ENCODE data around the gene AKAP3.

AKAP3 gene

DNA sequence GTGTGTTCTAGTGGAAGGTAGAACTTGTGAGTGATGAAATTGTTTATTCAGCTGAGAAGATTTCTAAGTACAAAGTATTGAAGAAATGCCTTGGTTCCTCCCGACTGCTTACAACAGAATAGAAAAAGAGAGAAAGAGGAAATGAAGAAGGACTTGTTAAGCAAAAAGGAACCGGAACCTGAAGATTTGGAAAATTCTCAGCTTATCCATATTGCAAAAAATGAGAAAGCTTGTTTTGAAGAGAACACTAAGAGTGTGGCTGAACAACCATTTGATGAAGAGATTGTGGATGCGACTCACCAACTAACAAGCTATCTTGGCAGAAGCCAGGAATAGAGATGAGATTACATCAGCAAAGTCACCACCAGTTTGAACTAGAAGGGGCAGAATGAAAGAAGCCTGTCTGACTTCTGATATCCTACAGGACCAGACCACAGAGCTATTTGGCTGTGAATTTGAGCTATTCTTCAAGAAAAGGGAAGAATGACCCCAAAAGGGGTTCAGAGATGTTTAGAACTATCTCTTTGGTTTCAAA, 15.2 kb upstream of the AKAP3 start:
- TF ChIP-seq, protein P1, sequence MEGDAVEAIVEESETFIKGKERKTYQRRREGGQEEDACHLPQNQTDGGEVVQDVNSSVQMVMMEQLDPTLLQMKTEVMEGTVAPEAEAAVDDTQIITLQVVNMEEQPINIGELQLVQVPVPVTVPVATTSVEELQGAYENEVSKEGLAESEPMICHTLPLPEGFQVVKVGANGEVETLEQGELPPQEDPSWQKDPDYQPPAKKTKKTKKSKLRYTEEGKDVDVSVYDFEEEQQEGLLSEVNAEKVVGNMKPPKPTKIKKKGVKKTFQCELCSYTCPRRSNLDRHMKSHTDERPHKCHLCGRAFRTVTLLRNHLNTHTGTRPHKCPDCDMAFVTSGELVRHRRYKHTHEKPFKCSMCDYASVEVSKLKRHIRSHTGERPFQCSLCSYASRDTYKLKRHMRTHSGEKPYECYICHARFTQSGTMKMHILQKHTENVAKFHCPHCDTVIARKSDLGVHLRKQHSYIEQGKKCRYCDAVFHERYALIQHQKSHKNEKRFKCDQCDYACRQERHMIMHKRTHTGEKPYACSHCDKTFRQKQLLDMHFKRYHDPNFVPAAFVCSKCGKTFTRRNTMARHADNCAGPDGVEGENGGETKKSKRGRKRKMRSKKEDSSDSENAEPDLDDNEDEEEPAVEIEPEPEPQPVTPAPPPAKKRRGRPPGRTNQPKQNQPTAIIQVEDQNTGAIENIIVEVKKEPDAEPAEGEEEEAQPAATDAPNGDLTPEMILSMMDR (IDR thresholded peaks at IDR 0.05; ENCODE audit: extremely low read depth, insufficient read depth, missing control alignments) = no peak
- no peak for DNase-seq (ENCODE audit: low spot score)
- in situ Hi-C loops (cut with MboI; ENCODE audit: low pct_unique_long_range_greater_than_20kb, low sequenced_read_pairs, unreplicated experiment) = no loop called here

DNA sequence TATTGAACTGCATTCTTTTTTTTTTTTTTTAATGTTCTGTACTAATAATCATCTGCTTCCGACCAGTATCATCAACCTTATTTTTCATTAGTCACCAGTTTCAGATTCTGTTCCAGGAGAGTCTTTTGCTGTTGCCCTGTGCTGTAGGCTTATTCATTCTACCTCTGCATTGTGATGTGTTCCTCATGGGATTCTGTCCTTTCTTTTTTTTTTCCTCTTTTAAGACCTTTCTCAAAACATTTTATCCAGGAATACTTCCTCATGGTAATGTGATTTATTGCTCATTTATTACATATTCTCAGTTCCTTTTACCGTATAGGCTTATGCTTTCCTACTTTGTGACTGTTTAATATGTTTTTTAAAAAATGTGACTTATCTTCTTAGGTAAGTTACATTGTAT, 4.8 kb upstream of the AKAP3 start:
- TF ChIP-seq, protein P1 (IDR thresholded peaks at IDR 0.05; ENCODE audit: extremely low read depth, insufficient read depth, missing control alignments) = no peak
- no peak for DNase-seq (ENCODE audit: low spot score)
- in situ Hi-C loops (cut with MboI; ENCODE audit: low pct_unique_long_range_greater_than_20kb, low sequenced_read_pairs, unreplicated experiment) = no loop called here

DNA sequence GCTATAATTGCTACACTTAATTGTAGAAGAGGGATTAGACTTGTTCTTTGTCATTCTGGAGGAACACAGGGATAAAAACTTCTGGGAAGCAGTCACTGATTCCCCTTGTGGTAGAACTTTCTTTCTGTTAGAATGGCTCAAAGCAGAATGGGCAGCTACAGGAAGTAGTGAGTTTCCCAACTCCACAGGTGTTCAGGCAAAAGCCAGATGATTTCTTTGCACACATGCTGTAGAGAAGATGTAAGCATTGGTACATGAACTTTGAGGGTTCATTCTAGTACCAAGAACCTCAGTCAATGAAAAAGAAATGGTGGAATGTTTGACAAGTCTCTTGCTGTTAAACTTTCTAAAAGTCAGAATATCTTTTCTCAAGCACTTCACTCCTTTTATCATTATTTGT, 4.4 kb upstream of the AKAP3 start:
- no peak for DNase-seq (ENCODE audit: low spot score)

DNA sequence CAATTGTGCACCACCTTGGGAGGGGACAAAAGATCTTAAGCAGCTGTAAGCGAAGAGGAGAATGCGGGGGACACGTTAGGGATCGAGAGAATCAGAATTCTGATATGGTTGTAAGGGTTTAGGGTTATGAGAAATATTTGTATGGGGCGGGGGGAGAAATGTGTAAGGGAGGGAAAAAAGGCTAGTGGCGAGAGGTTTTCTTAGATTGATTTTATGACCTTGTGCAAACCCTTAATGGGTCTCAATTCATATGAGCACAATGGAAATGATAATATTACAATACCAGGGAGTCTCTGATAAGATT, 459 bp upstream of the AKAP3 start:
- no peak for DNase-seq (ENCODE audit: low spot score)
- TF ChIP-seq, protein P1 (IDR thresholded peaks at IDR 0.05; ENCODE audit: extremely low read depth, insufficient read depth, missing control alignments) = no peak
- in situ Hi-C loops (cut with MboI; ENCODE audit: low pct_unique_long_range_greater_than_20kb, low sequenced_read_pairs, unreplicated experiment) = no loop called here

More for the DNA sequence above, 4.4 kb upstream of the AKAP3 start:
- in situ Hi-C loops (cut with MboI; ENCODE audit: low pct_unique_long_range_greater_than_20kb, low sequenced_read_pairs, unreplicated experiment) = no loop called here
- TF ChIP-seq, protein P1 (IDR thresholded peaks at IDR 0.05; ENCODE audit: extremely low read depth, insufficient read depth, missing control alignments) = no peak

DNA sequence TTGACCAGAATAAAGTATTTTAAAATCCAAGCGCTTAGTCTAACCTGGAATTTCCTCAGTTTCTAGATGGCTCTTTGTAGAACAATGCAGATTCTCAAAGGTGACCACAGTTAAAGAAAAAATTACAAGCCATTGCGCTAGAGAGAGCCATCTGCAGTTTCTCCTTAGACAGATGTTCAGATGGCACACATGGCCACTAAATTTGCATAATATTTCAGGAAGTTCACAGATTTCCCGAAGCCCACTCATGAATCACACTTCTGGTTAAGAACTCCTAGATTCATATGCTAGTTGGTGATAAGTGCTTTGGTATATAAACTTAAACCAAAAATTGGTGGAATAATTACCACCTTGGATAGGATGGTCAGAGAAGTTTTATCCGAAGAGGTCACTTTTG, 749 bp downstream of the AKAP3 start:
- TF ChIP-seq, protein P1 (IDR thresholded peaks at IDR 0.05; ENCODE audit: extremely low read depth, insufficient read depth, missing control alignments) = no peak
- no peak for DNase-seq (ENCODE audit: low spot score)
- in situ Hi-C loops (cut with MboI; ENCODE audit: low pct_unique_long_range_greater_than_20kb, low sequenced_read_pairs, unreplicated experiment) = no loop called here

DNA sequence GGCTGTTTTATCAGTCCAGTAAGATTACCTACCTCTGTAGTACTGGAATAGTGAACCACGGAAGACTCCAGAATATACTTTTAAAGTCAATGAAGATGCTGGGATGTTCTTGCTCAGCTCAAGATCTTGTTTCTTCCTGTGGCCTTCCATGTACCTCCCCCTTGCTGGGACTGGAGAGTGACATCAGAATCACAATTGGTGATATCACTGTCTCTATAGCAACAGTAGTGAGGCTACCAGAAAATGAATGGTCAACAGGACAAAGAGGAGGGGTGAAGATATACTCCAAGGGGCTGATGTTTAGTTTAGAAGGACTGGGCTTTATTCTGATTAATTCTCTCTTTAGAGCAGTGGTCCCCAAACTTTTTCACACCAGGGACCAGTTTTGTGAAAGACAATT, 3.8 kb downstream of the AKAP3 start:
- in situ Hi-C loops (cut with MboI; ENCODE audit: low pct_unique_long_range_greater_than_20kb, low sequenced_read_pairs, unreplicated experiment) = no loop called here
- no peak for DNase-seq (ENCODE audit: low spot score)

More for the DNA sequence above, 3.8 kb downstream of the AKAP3 start:
- TF ChIP-seq, protein P1 (IDR thresholded peaks at IDR 0.05; ENCODE audit: extremely low read depth, insufficient read depth, missing control alignments) = no peak
